Measurements from ENCODE around the gene MEGF9. TPM values are rescaled to one million over a fixed set of nuclear protein-coding genes. Genes with fewer than 3 reads are reported as not detected.

MEGF9 gene
- total RNA-seq, 2 donors from 2014 or later, result 7.2 to 9.0 TPM

GRCh38 chr9:120612218-120612617 lies 102.1 kb downstream of the MEGF9 start:
- Histone ChIP-seq H3K4me1 (no peaks in the 10 kb centered on the region), H3K9ac (ENCODE audit: low read depth in 2 of 2, low read length in 2 of 2) (no peak overlapping the region), H3K27me3 (no peaks in the 10 kb centered on the region), H3K4me3 (no peak overlapping the region), H3K9me3 (no peaks in the 10 kb centered on the region), H3K36me3 (no peaks in the 10 kb centered on the region), H3K27ac (no peak overlapping the region)
- DNase-seq, result no peak
- intact Hi-C loops (cut with DNase I), result no loop called here
- no peak for TF ChIP-seq CTCF (IDR thresholded peaks at IDR 0.05)

DNA sequence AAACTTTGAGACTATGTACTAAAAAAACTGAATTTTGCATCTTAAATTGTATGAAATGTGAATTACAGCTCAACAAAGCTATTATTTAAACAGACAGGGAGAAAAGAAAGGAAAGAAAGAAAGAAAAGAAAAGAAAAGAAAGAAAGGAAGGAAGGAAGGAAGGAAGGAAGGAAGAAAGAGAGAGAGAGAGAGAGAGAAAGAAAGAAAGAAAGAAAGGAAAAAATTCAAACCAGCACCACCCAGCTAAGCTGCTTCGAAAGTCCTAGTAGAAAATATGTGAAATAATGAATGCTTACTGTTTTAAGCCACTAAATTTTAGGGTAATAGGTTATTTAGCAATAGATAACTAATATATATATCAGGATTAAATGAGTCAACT lies 102.6 kb downstream of the MEGF9 start:
- no peak overlapping the region for H3K9ac ChIP-seq (ENCODE audit: low read depth in 2 of 2, low read length in 2 of 2)
- DNase-seq, result no peak

DNA sequence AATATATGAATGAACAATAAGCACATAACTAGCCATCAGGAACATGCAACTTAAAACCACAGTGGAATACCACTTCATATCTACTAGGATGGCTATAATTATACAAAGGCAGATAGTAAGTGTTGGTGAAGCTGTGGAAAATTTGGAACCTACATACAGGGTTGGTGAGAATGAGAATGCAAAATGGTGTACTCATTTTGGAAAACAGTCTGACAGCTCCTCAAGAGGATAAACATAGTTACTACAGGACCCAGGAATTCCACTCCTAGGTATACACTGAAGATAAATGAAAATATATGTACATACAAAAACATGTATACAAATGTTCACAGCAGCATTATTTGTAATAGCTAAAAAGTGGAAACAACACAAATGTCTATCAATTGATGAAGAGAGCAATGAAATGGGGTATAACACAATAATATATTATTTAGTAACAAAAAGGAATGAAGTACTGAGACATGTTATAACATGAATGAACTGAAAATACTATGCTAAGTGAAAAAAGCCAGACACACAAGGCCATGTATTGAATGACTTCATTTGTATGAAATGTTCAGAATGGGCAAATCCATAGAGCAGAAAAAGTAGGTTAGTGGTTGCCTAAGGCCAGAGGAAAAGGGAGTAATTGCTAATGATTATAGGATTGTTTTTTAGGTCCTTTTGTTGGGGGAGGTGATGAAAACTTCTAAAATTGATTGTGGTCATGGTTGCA lies 103.1 kb downstream of the MEGF9 start:
- Histone ChIP-seq H3K4me3 (no peak overlapping the region), H3K9ac (ENCODE audit: low read depth in 2 of 2, low read length in 2 of 2) (no peak overlapping the region)
- DNase-seq, result no peak

More for the DNA sequence above, 102.6 kb downstream of the MEGF9 start:
- Histone ChIP-seq H3K4me1 (no peaks in the 10 kb centered on the region), H3K36me3 (no peaks in the 10 kb centered on the region), H3K27ac (no peak overlapping the region), H3K4me3 (no peak overlapping the region), H3K9me3 (no peaks in the 10 kb centered on the region), H3K27me3 (no peaks in the 10 kb centered on the region)
- intact Hi-C loops (cut with DNase I), result no loop called here
- TF ChIP-seq CTCF (IDR thresholded peaks at IDR 0.05), result no peak

GRCh38 chr9:120609636-120610035 lies 104.6 kb downstream of the MEGF9 start:
- Histone ChIP-seq H3K36me3 (no peaks in the 10 kb centered on the region), H3K27me3 (no peaks in the 10 kb centered on the region), H3K4me1 (no peaks in the 10 kb centered on the region), H3K27ac (no peak overlapping the region), H3K9me3 (no peaks in the 10 kb centered on the region), H3K4me3 (no peak overlapping the region), H3K9ac (ENCODE audit: low read depth in 2 of 2, low read length in 2 of 2) (no peak overlapping the region)
- intact Hi-C loops (cut with DNase I), result no loop called here
- TF ChIP-seq CTCF (IDR thresholded peaks at IDR 0.05), result no peak
- no peak for DNase-seq

More for the DNA sequence above, 103.1 kb downstream of the MEGF9 start:
- intact Hi-C loops (cut with DNase I), result no loop called here
- TF ChIP-seq CTCF (IDR thresholded peaks at IDR 0.05), result no peak
- Histone ChIP-seq H3K36me3 (no peaks in the 10 kb centered on the region), H3K4me1 (no peaks in the 10 kb centered on the region), H3K27ac (no peak overlapping the region), H3K27me3 (no peaks in the 10 kb centered on the region), H3K9me3 (no peaks in the 10 kb centered on the region)

GRCh38 chr9:120608421-120608820 lies 105.8 kb downstream of the MEGF9 start:
- Histone ChIP-seq H3K4me3 (no peak overlapping the region), H3K9ac (ENCODE audit: low read depth in 2 of 2, low read length in 2 of 2) (no peak overlapping the region), H3K9me3 (no peaks in the 10 kb centered on the region), H3K36me3 (no peaks in the 10 kb centered on the region), H3K4me1 (no peaks in the 10 kb centered on the region), H3K27ac (no peak overlapping the region), H3K27me3 (no peaks in the 10 kb centered on the region)
- DNase-seq, result no peak
- no peak for TF ChIP-seq CTCF (IDR thresholded peaks at IDR 0.05)
- intact Hi-C loops (cut with DNase I), result no loop called here
